HepG2 (cell line): Measurements from ENCODE around the gene SUSD3. TPM values are rescaled to one million over a fixed set of nuclear protein-coding genes. Genes with fewer than 3 reads are reported as not detected.

ENCODE experiments used
- ATAC-seq: fragments of 200-7000 bp; cut with Tn5 transposase; 3 replicates; pipeline ENCODE4 v1.9.1; 2020; ENCODE audit warnings: mild to moderate bottlenecking, moderate library complexity
- BruUV-seq: library from RNA; stranded (reverse); fragments of 400-500 nt; replicated peaks from 2 replicates; lab custom pipeline; 2021; lab: Mats Ljungman, UMichigan
- CTCF ChIA-PET: fragments of 300-600 bp; formaldehyde crosslinking; extraction: SDS; loops from one replicate; lab custom pipeline; 2021; ENCODE audit warnings: low total read pairs, inconsistent platforms, low intra/inter-chr PET ratio; lab: Yijun Ruan, JAX
- POLR2A ChIA-PET: fragments of 350-600 bp; sonication (Branson Sonifier 250); formaldehyde crosslinking; loops from one replicate; lab custom pipeline; 2020; ENCODE audit warnings: antibody characterized with exemption, inconsistent platforms; lab: Yijun Ruan, JAX
- DNase-seq: peaks from one replicate; pipeline ENCODE4 v3.0.0-alpha.2; 2015; ENCODE audit warnings: low spot score
- FAIRE-seq: peaks from 3 replicates; lab custom pipeline; 2011; peaks lifted over from hg19 to GRCh38; lab: Jason Lieb, UNC
- H2AFZ ChIP-seq: one replicate; pipeline ENCODE4 v1.6.1; 2011; ENCODE audit warnings: low read length, inconsistent platforms
- H3K27ac ChIP-seq: fragments of 300-600 bp; 3 replicates; pipeline ENCODE4 v1.8.0; 2011; ENCODE audit warnings: mixed run types, mild to moderate bottlenecking, mixed read lengths, low read length, inconsistent platforms; ENCODE audit not compliant: insufficient read depth; ENCODE audit errors: extremely low read length
- H3K27me3 ChIP-seq, 2 experiments: fragments of 200-600 bp in 1 of 2; 2 replicates in 1 of 2; 3 replicates in 1 of 2; pipeline versions ENCODE4 v1.6.0 to v1.8.0; 2011; ENCODE audit warnings: low read length in 2 of 2, mild to moderate bottlenecking in 2 of 2, moderate library complexity in 2 of 2, inconsistent platforms in 1 of 2; ENCODE audit not compliant: insufficient read depth in 2 of 2, control insufficient read depth in 1 of 2
- H3K36me3 ChIP-seq, 2 experiments: fragments of 200-600 bp in 1 of 2; replicated peaks in 1 of 2; 2 replicates in 1 of 2; 3 replicates in 1 of 2; pipeline versions ENCODE4 v1.5.1 to v1.8.0; 2011; ENCODE audit warnings: low read length in 2 of 2, inconsistent platforms in 1 of 2; ENCODE audit not compliant: insufficient read depth in 2 of 2, control insufficient read depth in 1 of 2
- H3K4me1 ChIP-seq: 2 replicates; pipeline ENCODE4 v1.5.1; 2012; ENCODE audit warnings: low read length, inconsistent platforms; ENCODE audit not compliant: insufficient read depth
- H3K4me2 ChIP-seq: 2 replicates; pipeline ENCODE4 v1.6.0; 2011; ENCODE audit warnings: low read depth, low read length, inconsistent platforms
- H3K4me3 ChIP-seq, 3 experiments: fragments of 200-600 bp in 1 of 3; sonication (generic), shearing (Covaris generic) in 1 of 3; replicated peaks in 1 of 3; 2 replicates each; pipeline ENCODE4 v1.5.1; 2011 to 2016; ENCODE audit warnings: low read length in 3 of 3, inconsistent platforms in 2 of 3, low read depth in 2 of 3, mild to moderate bottlenecking in 2 of 3, control low read depth in 1 of 3, mixed read lengths in 1 of 3; ENCODE audit not compliant: insufficient read depth in 1 of 3
- H3K79me2 ChIP-seq: one replicate; pipeline ENCODE4 v1.6.1; 2011; ENCODE audit warnings: low read length, inconsistent platforms; ENCODE audit not compliant: insufficient read depth
- H3K9ac ChIP-seq: 2 replicates; pipeline ENCODE4 v1.6.0; 2011; ENCODE audit warnings: mild to moderate bottlenecking, low read depth, low read length, inconsistent platforms; ENCODE audit not compliant: insufficient read depth
- H3K9me3 ChIP-seq: 2 replicates; pipeline ENCODE4 v1.5.1; 2012; ENCODE audit warnings: mild to moderate bottlenecking, low read length
- H4K20me1 ChIP-seq: 2 replicates; pipeline ENCODE4 v1.6.0; 2011; ENCODE audit warnings: inconsistent platforms, mild to moderate bottlenecking, low read length, moderate library complexity; ENCODE audit not compliant: insufficient read depth
- DMAP1 ChIP-seq: IDR thresholded peaks from 2 replicates; pipeline ENCODE4 v1.6.1; 2016
- IRF9 ChIP-seq: sonication (generic); formaldehyde crosslinking; IDR thresholded peaks from 2 replicates; pipeline ENCODE4 v1.8.0; 2022; ENCODE audit warnings: missing genetic modification reagents, mild to moderate bottlenecking, borderline replicate concordance
- JARID2 ChIP-seq: sonication (generic); formaldehyde crosslinking; IDR thresholded peaks from 2 replicates; pipeline ENCODE4 v1.8.1; 2023; ENCODE audit warnings: missing genetic modification reagents, inconsistent platforms; ENCODE audit not compliant: insufficient replicate concordance
- KDM3A ChIP-seq: IDR thresholded peaks from 2 replicates; pipeline ENCODE4 v1.6.1; 2018; ENCODE audit warnings: low read depth, missing compliant biosample characterization
- SNRNP70 ChIP-seq: fragments of 200-400 bp; formaldehyde crosslinking; IDR thresholded peaks from 2 replicates; pipeline ENCODE4 v1.6.1; 2017; ENCODE audit warnings: mild to moderate bottlenecking, low read depth, low read length, moderate library complexity
- STAG1 ChIP-seq: sonication (generic); formaldehyde crosslinking; IDR thresholded peaks from 2 replicates; pipeline ENCODE4 v1.4.0; 2020; ENCODE audit warnings: missing genetic modification reagents
- ZBTB2 ChIP-seq: sonication (generic); formaldehyde crosslinking; IDR thresholded peaks from 2 replicates; pipeline ENCODE4 v1.8.0; 2022; ENCODE audit warnings: low read depth, missing genetic modification reagents
- ZBTB38 ChIP-seq: sonication (generic); formaldehyde crosslinking; IDR thresholded peaks from 2 replicates; pipeline ENCODE4 v1.5.1; 2020; ENCODE audit warnings: mild to moderate bottlenecking, missing genetic modification reagents
- ZNF207 ChIP-seq: fragments of 450-650 bp; IDR thresholded peaks from 2 replicates; pipeline ENCODE4 v1.6.1; 2016; ENCODE audit warnings: antibody characterized with exemption, borderline replicate concordance
- WGBS: methylation state at CpG from one replicate; pipeline ENCODE4 v1.1.6; 2017; ENCODE audit warnings: low lambda C conversion rate; 5-methylcytosine and 5-hydroxymethylcytosine counted together
- in situ Hi-C: cut with HindIII; loops from 2 replicates; pipeline ENCODE4 v1.10.0; 2017; ENCODE audit warnings: low pct_unique_long_range_greater_than_20kb; ENCODE audit not compliant: extremely low pct_ligation_motif_present
- intact Hi-C: fragments of 100-400 bp; cut with micrococcal nuclease; formaldehyde crosslinking; loops from one replicate; pipeline ENCODE4 v1.10.0; 2022; ENCODE audit not compliant: unreplicated experiment
- polyA plus RNA-seq, 8 experiments: library from polyadenylated mRNA; depleted of rRNA in 3 of 8; stranded (reverse) in 7 of 8; unstranded in 1 of 8; fragments of >200 nt; fragmentation: Illumina TruSeq in 4 of 8; extraction: Trizol in 4 of 8; gene quantifications; 2 replicates each; pipeline versions ENCODE4 v1.2.1 to v1.2.3, GENCODE V29; 2011 to 2016; ENCODE audit warnings: low read depth in 4 of 8, missing spikeins in 1 of 8, mixed read lengths in 1 of 8; ENCODE audit not compliant: insufficient read depth in 1 of 8
- total RNA-seq, 5 experiments: library from RNA; depleted of rRNA; stranded (reverse); fragments of >200 nt; fragmentation: Illumina TruSeq; extraction: Trizol; gene quantifications; 2 replicates each; pipeline ENCODE4 v1.2.3, GENCODE V29; 2016; ENCODE audit warnings: low read depth in 1 of 5

SUSD3 gene
- total and polyA plus RNA-seq, 2 of the 13 experiments (the other 11 are each of a cell fraction or from before 2014, with no cell fraction given), result 7.0 to 9.1 TPM

- no peak overlapping the region for H3K4me2 ChIP-seq
- intact Hi-C loops, result no loop called here
- TF ChIP-seq ZBTB38 (no peak), STAG1 (CRISPR knock-in tag) (no peak), SNRNP70 (no peak), DMAP1 (CRISPR knock-in tag) (no peak), IRF9 (CRISPR knock-in tag) (no peak), KDM3A (CRISPR knock-in tag) (no peak), JARID2 (CRISPR knock-in tag) (no peak), ZBTB2 (CRISPR knock-in tag) (no peak), ZNF207 (no peak)
- no peaks in the 10 kb centered on the region for H3K9me3 ChIP-seq
- POLR2A ChIA-PET, result no interaction called here
- no peaks in the 10 kb centered on the region for H4K20me1 ChIP-seq
- CTCF ChIA-PET, result no interaction called here
- H3K4me1 ChIP-seq, result peaks cover 70% of the 10 kb centered on the region
- H3K27ac ChIP-seq, result no peak overlapping the region
- no peak for DNase-seq
- in situ Hi-C loops, result no loop called here
- H2AFZ ChIP-seq, result no peak overlapping the region
- no peaks in the 10 kb centered on the region for H3K36me3 ChIP-seq
- no peak overlapping the region; a peak in 1 of 6 replicates for H3K4me3 ChIP-seq
- FAIRE-seq, result no peak
- peaks cover 1 to 5% of the 10 kb centered on the region in 2 experiments; a peak in 2 of 5 replicates for H3K27me3 ChIP-seq
- no peak for ATAC-seq
- BruUV-seq, result no TSS peak
- peaks cover 13% of the 10 kb centered on the region for H3K79me2 ChIP-seq
- no peak overlapping the region for H3K9ac ChIP-seq
- WGBS, result 35% methylated on average over 9 of the region's 11 CpGs
Observed at GRCh38 chr9:93093127-93093876, 34.8 kb downstream of the SUSD3 start.
